Measurements from ENCODE around the gene INIP.

The INIP gene

DNA sequence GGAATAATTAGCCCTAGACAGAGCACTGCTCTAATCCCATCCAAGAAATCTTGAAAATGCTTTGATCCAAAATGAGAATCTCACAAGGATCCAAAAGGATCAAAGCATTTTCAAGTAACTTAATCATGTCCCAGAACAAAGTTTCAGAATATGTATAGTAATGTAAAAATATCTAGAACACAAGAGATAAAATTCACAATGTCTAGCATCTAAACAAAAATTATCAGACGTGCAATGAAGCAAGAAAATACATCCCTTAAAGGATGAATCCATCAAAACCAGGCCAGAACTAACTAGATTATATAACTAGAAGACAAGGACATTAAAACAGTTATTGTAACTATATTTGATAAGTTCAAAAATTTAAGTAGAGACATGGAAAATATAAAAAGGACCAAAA, 69.3 kb downstream of the INIP start:
- no peaks in the 10 kb centered on the region for H3K27me3 ChIP-seq (ENCODE audit: low read depth, low read length)
- H3K4me1 ChIP-seq (ENCODE audit: low read length), result no peaks in the 10 kb centered on the region
- no peaks in the 10 kb centered on the region for H3K79me2 ChIP-seq (ENCODE audit: low read length)
- no peak overlapping the region for H3K4me3 ChIP-seq (ENCODE audit: low read length)
- no peak for TF ChIP-seq CTCF (IDR thresholded peaks at IDR 0.05; ENCODE audit: low read depth, low read length)
- TF ChIP-seq EZH2phosphoT487 (IDR thresholded peaks at IDR 0.05; ENCODE audit: low read depth), result no peak
- H3K9ac ChIP-seq (ENCODE audit: low read length), result no peak overlapping the region
- H3K4me2 ChIP-seq (ENCODE audit: low read length), result no peak overlapping the region
- H3K27ac ChIP-seq (ENCODE audit: low read length), result no peak overlapping the region
- H4K20me1 ChIP-seq (ENCODE audit: insufficient read depth, low read length), result no peaks in the 10 kb centered on the region
- peaks cover 3% of the 10 kb centered on the region; the same call in 1 of the 2 replicates for H3K9me3 ChIP-seq (ENCODE audit: insufficient read depth, low read length)
- peaks cover 23% of the 10 kb centered on the region for H3K36me3 ChIP-seq (replicated peaks; ENCODE audit: low read depth, low read length)
- H2AFZ ChIP-seq (ENCODE audit: low read depth, low read length), result no peak overlapping the region

DNA sequence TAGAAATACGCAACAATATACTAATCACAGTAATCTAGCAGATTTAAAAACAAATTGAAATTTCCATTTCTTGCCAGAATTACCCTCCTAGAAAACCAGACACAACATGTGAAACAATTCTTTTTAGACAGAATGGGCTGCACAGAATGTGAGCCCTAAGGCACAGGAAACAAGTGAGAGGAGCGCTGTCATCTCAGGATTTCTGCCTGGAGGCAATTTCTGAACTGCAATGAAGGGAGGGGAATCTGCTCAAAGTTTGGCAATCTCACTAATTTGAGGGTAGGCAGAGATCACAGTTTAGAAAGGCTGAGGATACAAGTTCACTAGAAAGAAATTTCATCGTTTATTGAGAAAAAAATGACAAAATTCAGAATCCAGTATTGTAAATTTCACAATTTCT, 70.3 kb downstream of the INIP start:
- H3K9ac ChIP-seq (ENCODE audit: low read length), result no peak overlapping the region
- H3K27me3 ChIP-seq (ENCODE audit: low read depth, low read length), result no peaks in the 10 kb centered on the region
- H3K4me3 ChIP-seq (ENCODE audit: low read length), result no peak overlapping the region
- no peaks in the 10 kb centered on the region for H3K4me1 ChIP-seq (ENCODE audit: low read length)
- H3K79me2 ChIP-seq (ENCODE audit: low read length), result no peaks in the 10 kb centered on the region
- no peak overlapping the region for H3K4me2 ChIP-seq (ENCODE audit: low read length)
- peaks cover 3% of the 10 kb centered on the region; the same call in 1 of the 2 replicates for H3K9me3 ChIP-seq (ENCODE audit: insufficient read depth, low read length)
- H2AFZ ChIP-seq (ENCODE audit: low read depth, low read length), result no peak overlapping the region
- H3K36me3 ChIP-seq (replicated peaks; ENCODE audit: low read depth, low read length), result peaks cover 23% of the 10 kb centered on the region
- TF ChIP-seq EZH2phosphoT487 (IDR thresholded peaks at IDR 0.05; ENCODE audit: low read depth) (no peak), CTCF (IDR thresholded peaks at IDR 0.05; ENCODE audit: low read depth, low read length) (no peak)
- H4K20me1 ChIP-seq (ENCODE audit: insufficient read depth, low read length), result no peaks in the 10 kb centered on the region
- H3K27ac ChIP-seq (ENCODE audit: low read length), result no peak overlapping the region

GRCh38 chr9:112642126-112642525, 75.8 kb downstream of the INIP start:
- Histone ChIP-seq H2AFZ (ENCODE audit: low read depth, low read length) (no peak overlapping the region), H3K27ac (ENCODE audit: low read length) (no peak overlapping the region), H3K4me1 (ENCODE audit: low read length) (no peaks in the 10 kb centered on the region), H4K20me1 (ENCODE audit: insufficient read depth, low read length) (no peaks in the 10 kb centered on the region), H3K4me2 (ENCODE audit: low read length) (no peak overlapping the region), H3K9me3 (ENCODE audit: insufficient read depth, low read length) (peaks cover 6% of the 10 kb centered on the region), H3K4me3 (ENCODE audit: low read length) (no peak overlapping the region), H3K27me3 (ENCODE audit: low read depth, low read length) (no peaks in the 10 kb centered on the region), H3K36me3 (replicated peaks; ENCODE audit: low read depth, low read length) (peaks cover 20% of the 10 kb centered on the region), H3K9ac (ENCODE audit: low read length) (no peak overlapping the region), H3K79me2 (ENCODE audit: low read length) (no peaks in the 10 kb centered on the region)
- TF ChIP-seq CTCF (IDR thresholded peaks at IDR 0.05; ENCODE audit: low read depth, low read length) (no peak), EZH2phosphoT487 (IDR thresholded peaks at IDR 0.05; ENCODE audit: low read depth) (no peak)

DNA sequence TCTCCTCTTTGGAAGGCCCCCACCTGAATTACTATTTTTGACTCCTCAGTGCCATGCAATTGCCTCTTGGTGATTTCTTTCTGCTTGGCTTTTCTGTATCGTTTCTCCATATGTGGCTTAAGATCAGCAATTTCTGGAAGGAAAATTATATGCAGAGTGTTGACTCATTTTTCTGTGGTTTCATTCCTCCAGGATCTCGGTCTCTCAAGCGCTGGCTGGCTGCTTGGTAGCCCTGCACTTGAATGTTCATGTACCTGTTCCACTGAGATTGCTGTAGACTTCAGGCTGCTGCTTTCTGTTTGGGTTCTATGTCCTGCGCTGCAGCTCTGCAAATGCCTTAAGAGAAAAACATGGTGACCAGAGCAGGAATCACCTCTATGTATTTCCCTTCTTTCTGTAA, 77.6 kb downstream of the INIP start:
- H3K79me2 ChIP-seq (ENCODE audit: low read length), result no peaks in the 10 kb centered on the region
- H2AFZ ChIP-seq (ENCODE audit: low read depth, low read length), result no peak overlapping the region
- H3K27me3 ChIP-seq (ENCODE audit: low read depth, low read length), result no peaks in the 10 kb centered on the region
- H3K36me3 ChIP-seq (replicated peaks; ENCODE audit: low read depth, low read length), result peaks cover 13% of the 10 kb centered on the region
- peaks cover 6% of the 10 kb centered on the region for H3K9me3 ChIP-seq (ENCODE audit: insufficient read depth, low read length)
- H3K4me2 ChIP-seq (ENCODE audit: low read length), result no peak overlapping the region
- H3K9ac ChIP-seq (ENCODE audit: low read length), result no peak overlapping the region
- no peaks in the 10 kb centered on the region for H4K20me1 ChIP-seq (ENCODE audit: insufficient read depth, low read length)
- H3K4me1 ChIP-seq (ENCODE audit: low read length), result no peaks in the 10 kb centered on the region
- H3K27ac ChIP-seq (ENCODE audit: low read length), result no peak overlapping the region
- TF ChIP-seq CTCF (IDR thresholded peaks at IDR 0.05; ENCODE audit: low read depth, low read length) (no peak), EZH2phosphoT487 (IDR thresholded peaks at IDR 0.05; ENCODE audit: low read depth) (no peak)
- H3K4me3 ChIP-seq (ENCODE audit: low read length), result no peak overlapping the region

Data from OCI-LY3 (cell line).